Colon (tissue), 2 donors: ENCODE results near the gene NTM.

Experiments
- FAIRE-seq: peaks from 2 replicates; lab custom pipeline; 2012; peaks lifted over from hg19 to GRCh38; lab: Jason Lieb, UNC
- donor health status: control.
- donor health status: control.

NTM gene

GRCh38 chr11:132220474-132220873 lies 850.1 kb downstream of the NTM start:
- FAIRE-seq, result no peak

GRCh38 chr11:132222345-132222744 lies 851.9 kb downstream of the NTM start:
- FAIRE-seq, result no peak

- FAIRE-seq, result no peak
Observed at GRCh38 chr11:132226522-132226921, 856.1 kb downstream of the NTM start.

- no peak for FAIRE-seq
Observed at GRCh38 chr11:132228746-132229325, 858.4 kb downstream of the NTM start.

GRCh38 chr11:132231656-132232347 lies 861.4 kb downstream of the NTM start:
- no peak for FAIRE-seq

GRCh38 chr11:132234878-132235277 lies 864.5 kb downstream of the NTM start:
- FAIRE-seq, result no peak

GRCh38 chr11:132237781-132238180 lies 867.4 kb downstream of the NTM start:
- no peak for FAIRE-seq

- FAIRE-seq, result no peak
Observed at GRCh38 chr11:132238331-132238866, 868.0 kb downstream of the NTM start.

- no peak for FAIRE-seq
Observed at GRCh38 chr11:132240374-132240773, 870.0 kb downstream of the NTM start.

- FAIRE-seq, result no peak
Observed at GRCh38 chr11:132242632-132243031, 872.2 kb downstream of the NTM start.

- no peak for FAIRE-seq
Observed at GRCh38 chr11:132244846-132245245, 874.4 kb downstream of the NTM start.

- FAIRE-seq, result no peak
Observed at GRCh38 chr11:132245403-132246385, 875.3 kb downstream of the NTM start.

GRCh38 chr11:132248580-132248979 lies 878.2 kb downstream of the NTM start:
- FAIRE-seq, result no peak

- FAIRE-seq, result no peak
Observed at GRCh38 chr11:132249256-132249655, 878.8 kb downstream of the NTM start.

GRCh38 chr11:132251061-132251460 lies 880.6 kb downstream of the NTM start:
- no peak for FAIRE-seq

GRCh38 chr11:132253469-132254264 lies 883.3 kb downstream of the NTM start:
- no peak for FAIRE-seq

- FAIRE-seq, result no peak
Observed at GRCh38 chr11:132254906-132255305, 884.5 kb downstream of the NTM start.

GRCh38 chr11:132256528-132257279 lies 886.3 kb downstream of the NTM start:
- FAIRE-seq, result no peak

GRCh38 chr11:132257871-132258270 lies 887.5 kb downstream of the NTM start:
- no peak for FAIRE-seq

GRCh38 chr11:132258875-132259274 lies 888.5 kb downstream of the NTM start:
- FAIRE-seq, result no peak

GRCh38 chr11:132260636-132261035 lies 890.2 kb downstream of the NTM start:
- FAIRE-seq, result no peak
